ENCODE results near the gene FOXO1. TPM values are rescaled to one million over a fixed set of nuclear protein-coding genes. Genes with fewer than 3 reads are reported as not detected.

The FOXO1 gene
- total and polyA plus RNA-seq, 12 donors, result 3.4 to 31.2 (median 15.8) TPM

- DNase-seq (no peak), ATAC-seq (peak in 6 of 8 donors; percentile 30 to 62 (median 44))
- H3K36me3 ChIP-seq, result peaks cover 0 to 11% (median 0%) of the 10 kb centered on the region in 9 donors
- peak overlapping the region in 7 of 10 donors; percentile 19 to 76 (median 53) for H3K27ac ChIP-seq
- intact Hi-C loops (cut with DNase I), result no loop called here
- peak in 5 of 9 donors; percentile 16 to 42 (median 20) for TF ChIP-seq CTCF (IDR thresholded peaks at IDR 0.05)
- peak overlapping the region in 2 of 10 donors; percentile 0 to 3 for H3K4me3 ChIP-seq
- no peaks in the 10 kb centered on the region for H3K9me3 ChIP-seq
- 45 to 61% methylated on average over 15 of the region's 15 CpGs for WGBS, 2 donors
- peaks cover 16 to 96% (median 68%) of the 10 kb centered on the region in 9 donors for H3K4me1 ChIP-seq
- no peaks in the 10 kb centered on the region for H3K27me3 ChIP-seq
Observed at GRCh38 chr13:40564342-40565001, 102.0 kb downstream of the FOXO1 start.

GRCh38 chr13:40563350-40564125, 102.9 kb downstream of the FOXO1 start:
- DNase-seq (no peak), ATAC-seq (peak in 5 of 8 donors; percentile 22 to 75 (median 43))
- no peaks in the 10 kb centered on the region for H3K27me3 ChIP-seq
- H3K36me3 ChIP-seq, result peaks cover 0 to 19% (median 0%) of the 10 kb centered on the region in 9 donors
- 55 to 62% methylated on average over 14 of the region's 14 CpGs for WGBS, 2 donors
- H3K9me3 ChIP-seq, result no peaks in the 10 kb centered on the region
- intact Hi-C loops (cut with DNase I), result no loop called here
- peaks cover 12 to 96% (median 65%) of the 10 kb centered on the region in 9 donors for H3K4me1 ChIP-seq
- TF ChIP-seq CTCF (IDR thresholded peaks at IDR 0.05), result no peak
- H3K27ac ChIP-seq, result peak overlapping the region in 9 of 10 donors; percentile 17 to 76 (median 53)
- H3K4me3 ChIP-seq, result peak overlapping the region in 2 of 10 donors; percentile 0 to 18

- H3K27ac ChIP-seq, result peak overlapping the region in 9 of 10 donors; percentile 17 to 76 (median 53)
Observed at GRCh38 chr13:40562975-40563349, 103.5 kb downstream of the FOXO1 start.

More at GRCh38 chr13:40562975-40563349, 103.5 kb downstream of the FOXO1 start:
- no peak for TF ChIP-seq CTCF (IDR thresholded peaks at IDR 0.05)
- peaks cover 10 to 96% (median 65%) of the 10 kb centered on the region in 9 donors for H3K4me1 ChIP-seq
- intact Hi-C loops (cut with DNase I), result no loop called here
- WGBS, 2 donors, result 79 to 84% methylated on average over 6 of the region's 6 CpGs
- DNase-seq, result no peak
- H3K36me3 ChIP-seq, result peaks cover 0 to 19% (median 0%) of the 10 kb centered on the region in 9 donors
- H3K4me3 ChIP-seq, result no peak overlapping the region
- ATAC-seq, result peak in 3 of 8 donors; percentile 20 to 32 (median 21)
- H3K27me3 ChIP-seq, result no peaks in the 10 kb centered on the region
- H3K9me3 ChIP-seq, result no peaks in the 10 kb centered on the region

Data from heart right ventricle (tissue), 16 donors.